Measurements from ENCODE around the gene SAMD4A.

SAMD4A gene

GRCh38 chr14:54597795-54598443 lies 31.0 kb downstream of the SAMD4A start:
- no peak for TF ChIP-seq REST (IDR thresholded peaks at IDR 0.05; ENCODE audit: insufficient replicate concordance, low read depth)
- no peak for TF ChIP-seq CTCF (IDR thresholded peaks at IDR 0.05; ENCODE audit: insufficient read depth, low read length)
- peaks cover 2% of the 10 kb centered on the region for H3K27me3 ChIP-seq (ENCODE audit: insufficient read depth, poor library complexity, severe bottlenecking)
- no peak overlapping the region for H3K4me3 ChIP-seq (replicated peaks; ENCODE audit: insufficient read depth, low read length)
- H3K27ac ChIP-seq (replicated peaks): no peak overlapping the region
- no peak for DNase-seq (ENCODE audit: low read depth in 1 of 2, low spot score in 1 of 2)

- Histone ChIP-seq H3K27ac (replicated peaks) (no peak overlapping the region), H3K27me3 (ENCODE audit: insufficient read depth, poor library complexity, severe bottlenecking) (peaks cover 2% of the 10 kb centered on the region), H3K4me3 (replicated peaks; ENCODE audit: insufficient read depth, low read length) (no peak overlapping the region)
- DNase-seq (ENCODE audit: low read depth in 1 of 2, low spot score in 1 of 2): no peak
- no peak for TF ChIP-seq SPI1 (IDR thresholded peaks at IDR 0.05; ENCODE audit: borderline replicate concordance, low read depth)
- TF ChIP-seq GABPA (IDR thresholded peaks at IDR 0.05; ENCODE audit: low read depth): no peak
- no peak for TF ChIP-seq REST (IDR thresholded peaks at IDR 0.05; ENCODE audit: insufficient replicate concordance, low read depth)
- TF ChIP-seq CTCF (IDR thresholded peaks at IDR 0.05; ENCODE audit: insufficient read depth, low read length): no peak
These were observed 33.2 kb downstream of the SAMD4A start for GRCh38 chr14:54599966-54600716.

GRCh38 chr14:54600717-54601109 lies 33.8 kb downstream of the SAMD4A start:
- H3K27ac ChIP-seq (replicated peaks): no peak overlapping the region
- TF ChIP-seq CTCF (IDR thresholded peaks at IDR 0.05; ENCODE audit: insufficient read depth, low read length): no peak
- TF ChIP-seq REST (IDR thresholded peaks at IDR 0.05; ENCODE audit: insufficient replicate concordance, low read depth): no peak
- no peak for TF ChIP-seq POLR2AphosphoS5 (IDR thresholded peaks at IDR 0.05; ENCODE audit: low read depth)
- no peak for TF ChIP-seq SPI1 (IDR thresholded peaks at IDR 0.05; ENCODE audit: borderline replicate concordance, low read depth)
- no peak for TF ChIP-seq GABPA (IDR thresholded peaks at IDR 0.05; ENCODE audit: low read depth)
- peaks cover 2% of the 10 kb centered on the region for H3K27me3 ChIP-seq (ENCODE audit: insufficient read depth, poor library complexity, severe bottlenecking)
- H3K4me3 ChIP-seq (replicated peaks; ENCODE audit: insufficient read depth, low read length): no peak overlapping the region
- DNase-seq (ENCODE audit: low read depth in 1 of 2, low spot score in 1 of 2): no peak

Measured in HL-60 (cell line).